Skeletal muscle cell (primary cell): Measurements from ENCODE around the gene TMTC2.
"Not testable (repeated sequence)": the region's sequence is repeated elsewhere in the genome, so short reads cannot be mapped to it uniquely, and the experiment has no call there.

Experiments
- DNase-seq: peaks from one replicate; pipeline ENCODE4 v3.0.0-alpha.2; 2010; ENCODE audit warnings: low read depth
- H3K4me3 ChIP-seq: 2 replicates; pipeline ENCODE4 v1.5.1; 2011; ENCODE audit warnings: low read depth, mild to moderate bottlenecking, control low read depth, low read length, moderate library complexity

The TMTC2 gene

GRCh38 chr12:82818271-82819035 lies 131.7 kb downstream of the TMTC2 start:
- no peak for DNase-seq
- no peak overlapping the region for H3K4me3 ChIP-seq

- DNase-seq, result no peak
- H3K4me3 ChIP-seq, result no peak overlapping the region
Observed at GRCh38 chr12:82826505-82826904, 139.8 kb downstream of the TMTC2 start.

GRCh38 chr12:82832096-82832495 lies 145.4 kb downstream of the TMTC2 start:
- DNase-seq, result no peak
- H3K4me3 ChIP-seq, result no peak overlapping the region

- no peak overlapping the region for H3K4me3 ChIP-seq
- no peak for DNase-seq
Observed at GRCh38 chr12:82832981-82833380, 146.3 kb downstream of the TMTC2 start.

GRCh38 chr12:82833481-82833880 lies 146.8 kb downstream of the TMTC2 start:
- H3K4me3 ChIP-seq, result no peak overlapping the region
- DNase-seq, result no peak

GRCh38 chr12:82835217-82835616 lies 148.5 kb downstream of the TMTC2 start:
- H3K4me3 ChIP-seq, result no peak overlapping the region
- DNase-seq, result peak; percentile 12

GRCh38 chr12:82838131-82838551 lies 151.4 kb downstream of the TMTC2 start:
- no peak overlapping the region for H3K4me3 ChIP-seq
- no peak for DNase-seq

GRCh38 chr12:82838827-82839226 lies 152.1 kb downstream of the TMTC2 start:
- H3K4me3 ChIP-seq, result no peak overlapping the region
- no peak for DNase-seq

- no peak for DNase-seq
- H3K4me3 ChIP-seq, result no peak overlapping the region
Observed at GRCh38 chr12:82839796-82840195, 153.1 kb downstream of the TMTC2 start.

GRCh38 chr12:82841487-82841904 lies 154.8 kb downstream of the TMTC2 start:
- no peak overlapping the region for H3K4me3 ChIP-seq
- no peak for DNase-seq

GRCh38 chr12:82842480-82842879 lies 155.8 kb downstream of the TMTC2 start:
- DNase-seq, result no peak
- H3K4me3 ChIP-seq, result no peak overlapping the region

- DNase-seq, H3K4me3 ChIP-seq: not testable (repeated sequence)
Observed at GRCh38 chr12:82845076-82845475, 158.4 kb downstream of the TMTC2 start.

- no peak for DNase-seq
- H3K4me3 ChIP-seq, result no peak overlapping the region
Observed at GRCh38 chr12:82848845-82849244, 162.1 kb downstream of the TMTC2 start.

GRCh38 chr12:82852529-82852928 lies 165.8 kb downstream of the TMTC2 start:
- no peak overlapping the region for H3K4me3 ChIP-seq
- no peak for DNase-seq

GRCh38 chr12:82855872-82856271 lies 169.2 kb downstream of the TMTC2 start:
- H3K4me3 ChIP-seq, result no peak overlapping the region
- no peak for DNase-seq

- no peak for DNase-seq
- no peak overlapping the region for H3K4me3 ChIP-seq
Observed at GRCh38 chr12:82857276-82857675, 170.6 kb downstream of the TMTC2 start.

GRCh38 chr12:82857911-82858533 lies 171.3 kb downstream of the TMTC2 start:
- no peak overlapping the region for H3K4me3 ChIP-seq
- no peak for DNase-seq

GRCh38 chr12:82858534-82858917 lies 171.8 kb downstream of the TMTC2 start:
- no peak for DNase-seq
- H3K4me3 ChIP-seq, result no peak overlapping the region

GRCh38 chr12:82862069-82862841 lies 175.5 kb downstream of the TMTC2 start:
- no peak overlapping the region for H3K4me3 ChIP-seq
- DNase-seq, result no peak

- no peak overlapping the region for H3K4me3 ChIP-seq
- no peak for DNase-seq
Observed at GRCh38 chr12:82862876-82863649, 176.4 kb downstream of the TMTC2 start.
